WTC11 (cell line): Measurements from ENCODE around the gene HOXD8.

Experiments
- CREM ChIP-seq: sonication (generic); formaldehyde crosslinking; IDR thresholded peaks from 2 replicates; pipeline ENCODE4 v1.8.1; 2022; ENCODE audit warnings: mild to moderate bottlenecking, missing genetic modification reagents, moderate library complexity
- FOXJ3 ChIP-seq: sonication (generic); formaldehyde crosslinking; IDR thresholded peaks from 2 replicates; pipeline ENCODE4 v1.9.0; 2021; ENCODE audit warnings: missing genetic modification reagents, mild to moderate bottlenecking, borderline replicate concordance
- JUN ChIP-seq: sonication (generic); formaldehyde crosslinking; IDR thresholded peaks from 2 replicates; pipeline ENCODE4 v1.8.0; 2023; ENCODE audit warnings: mild to moderate bottlenecking, missing genetic modification reagents
- MYBL2 ChIP-seq: sonication (generic); formaldehyde crosslinking; IDR thresholded peaks from 2 replicates; pipeline ENCODE4 v1.8.1; 2023; ENCODE audit warnings: mild to moderate bottlenecking, moderate library complexity, missing genetic modification reagents
- SMAD3 ChIP-seq: sonication (generic); formaldehyde crosslinking; IDR thresholded peaks from 2 replicates; pipeline ENCODE4 v1.8.0; 2022; ENCODE audit warnings: missing genetic modification reagents, mild to moderate bottlenecking, borderline replicate concordance
- SOX15 ChIP-seq: fragments of 250-450 bp; sonication (Bioruptor Pico); IDR thresholded peaks from 2 replicates; pipeline ENCODE4 v1.9.0; 2021; ENCODE audit warnings: mild to moderate bottlenecking
- SP1 ChIP-seq: sonication (generic); formaldehyde crosslinking; conservative IDR thresholded peaks from 2 replicates; pipeline ENCODE4 v1.8.1; 2022; ENCODE audit warnings: missing genetic modification reagents
- TF ChIP-seq, protein P1 (sequence below): fragments of 250-450 bp; sonication (Bioruptor Pico); IDR thresholded peaks from 2 replicates; pipeline ENCODE4 v1.9.0; 2021; ENCODE audit warnings: mild to moderate bottlenecking, borderline replicate concordance
- TF ChIP-seq, protein P2 (sequence below): fragments of 200-600 bp; IDR thresholded peaks from 2 replicates; pipeline ENCODE4 v1.8.0; 2022; ENCODE audit warnings: antibody characterized with exemption
- TF ChIP-seq, protein P3 (sequence below): sonication (generic); formaldehyde crosslinking; IDR thresholded peaks from 2 replicates; pipeline ENCODE4 v1.8.0; 2022; ENCODE audit warnings: mild to moderate bottlenecking, missing genetic modification reagents
- TF ChIP-seq, protein P4 (sequence below): sonication (generic); formaldehyde crosslinking; IDR thresholded peaks from 2 replicates; pipeline ENCODE4 v1.8.0; 2022; ENCODE audit warnings: mild to moderate bottlenecking, missing genetic modification reagents
- TF ChIP-seq, protein P5 (sequence below): sonication (generic); formaldehyde crosslinking; IDR thresholded peaks from 2 replicates; pipeline ENCODE4 v1.8.1; 2023; ENCODE audit warnings: mild to moderate bottlenecking, moderate library complexity, missing genetic modification reagents

DNA sequence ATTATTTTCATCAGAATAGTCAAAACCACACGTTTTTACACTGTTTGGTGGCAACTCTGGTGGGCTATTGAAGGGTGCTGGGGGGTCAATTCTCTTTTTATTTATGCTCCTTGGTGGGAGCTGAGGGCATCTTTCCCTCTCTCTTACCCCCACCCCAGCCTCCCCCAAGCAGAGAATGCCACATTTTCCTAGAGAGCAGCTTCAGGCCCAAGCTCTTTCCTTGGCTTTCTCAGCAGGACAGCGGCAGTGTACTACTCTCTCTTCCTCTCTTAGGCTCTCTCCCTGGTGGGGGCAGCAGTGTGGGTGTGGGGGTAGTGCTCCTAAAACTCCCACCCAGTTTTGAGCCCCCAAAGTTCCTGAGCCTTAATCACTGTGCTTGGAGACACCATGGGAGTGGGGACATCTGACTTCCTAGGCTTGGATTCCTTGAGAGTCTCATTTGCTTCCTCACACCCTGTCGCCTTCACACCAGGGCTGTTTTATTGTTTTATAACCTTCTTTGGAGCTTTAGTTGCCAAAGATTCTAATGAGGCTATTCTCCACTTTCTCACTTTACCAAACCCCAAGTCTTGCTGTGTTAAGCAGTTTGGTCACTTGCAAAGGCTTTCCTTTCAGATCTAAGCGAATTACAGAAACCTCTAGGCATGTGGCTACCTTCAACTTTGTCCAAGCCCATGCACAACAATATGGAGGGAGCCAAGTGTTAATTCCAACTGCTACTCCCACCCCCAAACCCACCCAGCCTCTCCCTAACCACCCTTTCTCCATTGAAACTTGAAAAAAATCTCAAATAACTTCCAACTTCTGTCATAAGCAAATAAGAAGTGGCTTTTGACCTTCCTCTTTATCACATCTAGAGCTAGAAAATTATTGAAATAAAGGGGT, 15.8 kb downstream of the HOXD8 start:
- TF ChIP-seq, protein P1, sequence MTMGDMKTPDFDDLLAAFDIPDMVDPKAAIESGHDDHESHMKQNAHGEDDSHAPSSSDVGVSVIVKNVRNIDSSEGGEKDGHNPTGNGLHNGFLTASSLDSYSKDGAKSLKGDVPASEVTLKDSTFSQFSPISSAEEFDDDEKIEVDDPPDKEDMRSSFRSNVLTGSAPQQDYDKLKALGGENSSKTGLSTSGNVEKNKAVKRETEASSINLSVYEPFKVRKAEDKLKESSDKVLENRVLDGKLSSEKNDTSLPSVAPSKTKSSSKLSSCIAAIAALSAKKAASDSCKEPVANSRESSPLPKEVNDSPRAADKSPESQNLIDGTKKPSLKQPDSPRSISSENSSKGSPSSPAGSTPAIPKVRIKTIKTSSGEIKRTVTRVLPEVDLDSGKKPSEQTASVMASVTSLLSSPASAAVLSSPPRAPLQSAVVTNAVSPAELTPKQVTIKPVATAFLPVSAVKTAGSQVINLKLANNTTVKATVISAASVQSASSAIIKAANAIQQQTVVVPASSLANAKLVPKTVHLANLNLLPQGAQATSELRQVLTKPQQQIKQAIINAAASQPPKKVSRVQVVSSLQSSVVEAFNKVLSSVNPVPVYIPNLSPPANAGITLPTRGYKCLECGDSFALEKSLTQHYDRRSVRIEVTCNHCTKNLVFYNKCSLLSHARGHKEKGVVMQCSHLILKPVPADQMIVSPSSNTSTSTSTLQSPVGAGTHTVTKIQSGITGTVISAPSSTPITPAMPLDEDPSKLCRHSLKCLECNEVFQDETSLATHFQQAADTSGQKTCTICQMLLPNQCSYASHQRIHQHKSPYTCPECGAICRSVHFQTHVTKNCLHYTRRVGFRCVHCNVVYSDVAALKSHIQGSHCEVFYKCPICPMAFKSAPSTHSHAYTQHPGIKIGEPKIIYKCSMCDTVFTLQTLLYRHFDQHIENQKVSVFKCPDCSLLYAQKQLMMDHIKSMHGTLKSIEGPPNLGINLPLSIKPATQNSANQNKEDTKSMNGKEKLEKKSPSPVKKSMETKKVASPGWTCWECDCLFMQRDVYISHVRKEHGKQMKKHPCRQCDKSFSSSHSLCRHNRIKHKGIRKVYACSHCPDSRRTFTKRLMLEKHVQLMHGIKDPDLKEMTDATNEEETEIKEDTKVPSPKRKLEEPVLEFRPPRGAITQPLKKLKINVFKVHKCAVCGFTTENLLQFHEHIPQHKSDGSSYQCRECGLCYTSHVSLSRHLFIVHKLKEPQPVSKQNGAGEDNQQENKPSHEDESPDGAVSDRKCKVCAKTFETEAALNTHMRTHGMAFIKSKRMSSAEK = no peak
- TF ChIP-seq, protein P2, sequence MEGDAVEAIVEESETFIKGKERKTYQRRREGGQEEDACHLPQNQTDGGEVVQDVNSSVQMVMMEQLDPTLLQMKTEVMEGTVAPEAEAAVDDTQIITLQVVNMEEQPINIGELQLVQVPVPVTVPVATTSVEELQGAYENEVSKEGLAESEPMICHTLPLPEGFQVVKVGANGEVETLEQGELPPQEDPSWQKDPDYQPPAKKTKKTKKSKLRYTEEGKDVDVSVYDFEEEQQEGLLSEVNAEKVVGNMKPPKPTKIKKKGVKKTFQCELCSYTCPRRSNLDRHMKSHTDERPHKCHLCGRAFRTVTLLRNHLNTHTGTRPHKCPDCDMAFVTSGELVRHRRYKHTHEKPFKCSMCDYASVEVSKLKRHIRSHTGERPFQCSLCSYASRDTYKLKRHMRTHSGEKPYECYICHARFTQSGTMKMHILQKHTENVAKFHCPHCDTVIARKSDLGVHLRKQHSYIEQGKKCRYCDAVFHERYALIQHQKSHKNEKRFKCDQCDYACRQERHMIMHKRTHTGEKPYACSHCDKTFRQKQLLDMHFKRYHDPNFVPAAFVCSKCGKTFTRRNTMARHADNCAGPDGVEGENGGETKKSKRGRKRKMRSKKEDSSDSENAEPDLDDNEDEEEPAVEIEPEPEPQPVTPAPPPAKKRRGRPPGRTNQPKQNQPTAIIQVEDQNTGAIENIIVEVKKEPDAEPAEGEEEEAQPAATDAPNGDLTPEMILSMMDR = no peak
- TF ChIP-seq, protein P3, sequence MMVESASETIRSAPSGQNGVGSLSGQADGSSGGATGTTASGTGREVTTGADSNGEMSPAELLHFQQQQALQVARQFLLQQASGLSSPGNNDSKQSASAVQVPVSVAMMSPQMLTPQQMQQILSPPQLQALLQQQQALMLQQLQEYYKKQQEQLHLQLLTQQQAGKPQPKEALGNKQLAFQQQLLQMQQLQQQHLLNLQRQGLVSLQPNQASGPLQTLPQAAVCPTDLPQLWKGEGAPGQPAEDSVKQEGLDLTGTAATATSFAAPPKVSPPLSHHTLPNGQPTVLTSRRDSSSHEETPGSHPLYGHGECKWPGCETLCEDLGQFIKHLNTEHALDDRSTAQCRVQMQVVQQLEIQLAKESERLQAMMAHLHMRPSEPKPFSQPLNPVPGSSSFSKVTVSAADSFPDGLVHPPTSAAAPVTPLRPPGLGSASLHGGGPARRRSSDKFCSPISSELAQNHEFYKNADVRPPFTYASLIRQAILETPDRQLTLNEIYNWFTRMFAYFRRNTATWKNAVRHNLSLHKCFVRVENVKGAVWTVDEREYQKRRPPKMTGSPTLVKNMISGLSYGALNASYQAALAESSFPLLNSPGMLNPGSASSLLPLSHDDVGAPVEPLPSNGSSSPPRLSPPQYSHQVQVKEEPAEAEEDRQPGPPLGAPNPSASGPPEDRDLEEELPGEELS (CRISPR knock-in tag) = no peak
- TF ChIP-seq, protein P4, sequence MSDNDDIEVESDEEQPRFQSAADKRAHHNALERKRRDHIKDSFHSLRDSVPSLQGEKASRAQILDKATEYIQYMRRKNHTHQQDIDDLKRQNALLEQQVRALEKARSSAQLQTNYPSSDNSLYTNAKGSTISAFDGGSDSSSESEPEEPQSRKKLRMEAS (CRISPR knock-in tag) = no peak
- TF ChIP-seq, protein P5, sequence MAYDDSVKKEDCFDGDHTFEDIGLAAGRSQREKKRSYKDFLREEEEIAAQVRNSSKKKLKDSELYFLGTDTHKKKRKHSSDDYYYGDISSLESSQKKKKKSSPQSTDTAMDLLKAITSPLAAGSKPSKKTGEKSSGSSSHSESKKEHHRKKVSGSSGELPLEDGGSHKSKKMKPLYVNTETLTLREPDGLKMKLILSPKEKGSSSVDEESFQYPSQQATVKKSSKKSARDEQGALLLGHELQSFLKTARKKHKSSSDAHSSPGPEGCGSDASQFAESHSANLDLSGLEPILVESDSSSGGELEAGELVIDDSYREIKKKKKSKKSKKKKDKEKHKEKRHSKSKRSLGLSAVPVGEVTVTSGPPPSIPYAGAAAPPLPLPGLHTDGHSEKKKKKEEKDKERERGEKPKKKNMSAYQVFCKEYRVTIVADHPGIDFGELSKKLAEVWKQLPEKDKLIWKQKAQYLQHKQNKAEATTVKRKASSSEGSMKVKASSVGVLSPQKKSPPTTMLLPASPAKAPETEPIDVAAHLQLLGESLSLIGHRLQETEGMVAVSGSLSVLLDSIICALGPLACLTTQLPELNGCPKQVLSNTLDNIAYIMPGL (CRISPR knock-in tag) = no peak
- TF ChIP-seq JUN (no peak), CREM (CRISPR knock-in tag) (no peak), SP1 (no peak), MYBL2 (no peak), SOX15 (CRISPR knock-in tag) (no peak), SMAD3 (CRISPR knock-in tag) (no peak), FOXJ3 (no peak)
